Left kidney (tissue), 2 donors: ENCODE measurements around the gene C1R. TPM values are rescaled to one million over a fixed set of nuclear protein-coding genes. Genes with fewer than 3 reads are reported as not detected.
"Not testable (repeated sequence)": the region's sequence is repeated elsewhere in the genome, so short reads cannot be mapped to it uniquely, and the experiment has no call there.

Source experiments
- DNase-seq: peaks from one replicate; pipeline ENCODE4 v3.0.0-alpha.2; 2013
- polyA plus RNA-seq: library from polyadenylated mRNA; unstranded; fragments of 120-200 nt; gene quantifications from one replicate; pipeline ENCODE4 v1.2.1, GENCODE V29; 2013; ENCODE audit not compliant: insufficient read length

C1R gene
- polyA plus RNA-seq, 1 donor = 40.5 TPM

GRCh38 chr12:7072035-7072434 lies 20.2 kb downstream of the C1R start:
- no peak for DNase-seq

GRCh38 chr12:7069386-7069785 lies 22.9 kb downstream of the C1R start:
- DNase-seq = no peak

DNA sequence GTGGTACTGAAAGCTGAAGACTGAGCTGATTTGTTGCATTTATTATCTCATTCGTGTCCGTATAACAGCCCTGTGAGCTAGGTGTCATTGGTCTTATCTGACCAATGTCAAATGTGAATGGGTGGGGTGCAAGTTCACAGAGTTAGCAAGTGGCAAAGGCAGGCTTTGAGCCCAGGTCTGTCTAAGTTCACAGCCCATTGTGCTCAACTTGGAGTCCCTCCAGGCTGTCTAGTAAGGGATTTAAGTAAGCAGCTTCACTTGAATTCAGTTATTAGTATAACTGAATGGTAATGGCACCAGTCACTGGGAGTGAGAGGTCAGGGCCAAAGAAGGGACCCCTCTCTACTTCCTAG lies 23.3 kb downstream of the C1R start:
- DNase-seq = no peak

- no peak for DNase-seq
Observed at GRCh38 chr12:7068240-7068993, 23.8 kb downstream of the C1R start.

GRCh38 chr12:7067096-7067495 lies 25.1 kb downstream of the C1R start:
- no peak for DNase-seq

GRCh38 chr12:7066596-7066995 lies 25.6 kb downstream of the C1R start:
- no peak for DNase-seq

GRCh38 chr12:7065073-7065623 lies 27.1 kb downstream of the C1R start:
- no peak for DNase-seq

DNA sequence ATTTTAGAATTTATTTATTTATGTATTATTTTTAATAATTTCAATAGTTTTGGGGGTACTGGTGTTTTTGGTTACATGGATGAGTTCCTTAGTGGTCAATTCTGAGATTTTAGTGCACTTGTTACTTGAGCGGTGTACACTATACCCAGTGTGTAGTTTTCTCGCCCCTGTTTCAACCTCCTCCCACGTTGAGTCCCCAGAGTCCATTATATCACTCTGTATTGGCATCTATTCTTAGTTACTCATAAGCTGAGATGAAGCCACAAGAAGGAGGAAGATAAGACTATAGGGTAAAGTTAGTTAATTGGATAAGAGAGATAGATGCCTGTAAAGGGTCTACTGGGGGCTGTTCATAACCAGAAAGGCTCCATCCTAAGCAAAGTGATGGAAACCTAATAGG lies 27.7 kb downstream of the C1R start:
- DNase-seq = no peak

DNA sequence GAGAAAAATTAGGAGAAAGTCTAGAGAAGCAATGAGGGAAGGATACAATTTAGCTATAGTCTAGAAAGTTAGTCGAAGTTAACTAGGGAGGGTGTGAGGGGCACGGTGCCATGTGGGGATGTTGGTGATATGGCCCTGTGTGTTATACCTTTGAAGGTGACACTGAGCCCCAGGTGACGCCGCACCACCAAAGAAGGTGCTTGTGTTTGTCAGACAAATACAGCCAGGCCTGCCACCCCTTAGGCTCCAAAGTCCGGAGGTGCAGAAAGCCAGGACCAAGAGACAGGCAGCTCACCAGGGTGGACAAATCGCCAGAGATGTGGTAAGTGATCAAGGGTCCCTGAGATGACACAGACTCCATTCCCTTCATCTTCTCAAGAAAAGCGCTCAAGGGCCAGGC lies 30.6 kb downstream of the C1R start:
- DNase-seq = no peak

- DNase-seq = no peak
Observed at GRCh38 chr12:7061138-7061537, 31.1 kb downstream of the C1R start.

DNA sequence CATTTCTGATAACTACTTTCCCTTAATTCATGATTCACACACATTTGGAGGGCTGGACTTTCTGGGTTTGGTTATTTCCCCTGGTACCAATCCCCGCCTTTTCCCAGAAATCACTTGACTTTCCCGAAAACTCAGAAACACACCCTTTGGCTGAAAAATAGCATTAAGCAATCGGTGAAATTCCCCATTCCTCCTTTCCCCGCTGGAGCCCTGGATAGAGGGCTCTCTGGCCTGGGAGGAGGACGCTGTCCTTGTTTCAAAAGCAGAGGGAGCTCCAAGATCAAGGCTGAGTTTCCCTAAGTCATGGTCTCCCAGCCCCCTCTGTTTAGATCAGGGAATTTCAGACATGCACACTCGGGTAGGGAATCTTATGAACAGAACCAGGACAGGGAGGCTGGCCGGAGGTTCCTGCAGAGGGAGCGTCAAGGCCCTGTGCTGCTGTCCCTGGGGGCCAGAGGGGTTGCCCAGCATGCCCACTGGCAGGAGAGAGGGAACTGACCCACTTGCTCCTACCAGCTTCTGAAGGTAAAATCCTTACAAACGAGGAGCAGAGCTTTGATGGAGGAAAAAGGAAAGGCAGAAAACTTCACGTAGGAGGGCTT lies 31.8 kb downstream of the C1R start, which contains the start of gene C1S:
Gene C1S, plus strand, starts transcription at position 366 of the 602 bp plus-strand sequence. CDS start 1,195 bp downstream, outside the sequence.
- DNase-seq = peak; percentile 83

GRCh38 chr12:7059780-7060179 lies 32.5 kb downstream of the C1R start:
- no peak for DNase-seq

DNA sequence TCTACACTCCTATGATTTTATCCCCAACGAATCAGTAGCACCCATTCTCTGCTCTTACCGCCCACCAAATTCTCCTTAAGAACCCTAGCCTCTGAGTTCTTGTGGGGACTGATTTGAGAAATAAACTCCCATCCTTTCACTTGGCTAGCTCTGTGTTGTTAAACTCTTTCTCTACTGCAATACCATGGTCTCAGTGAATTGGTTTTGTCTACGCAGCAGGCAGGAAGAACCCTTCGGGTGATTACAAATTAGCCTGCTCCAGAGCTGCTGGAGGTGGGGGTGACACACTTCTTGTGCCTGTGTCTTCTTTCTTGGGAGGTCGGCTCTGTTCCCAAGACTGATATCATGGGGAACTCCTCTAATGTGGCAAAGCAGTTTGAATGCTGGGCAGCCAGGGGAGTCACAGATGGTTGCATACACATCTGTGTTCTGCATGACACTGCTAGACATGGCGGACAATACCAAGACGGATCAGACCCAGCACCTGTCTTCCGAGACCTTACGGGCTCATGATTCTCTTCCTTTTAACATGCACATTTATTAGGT lies 33.3 kb downstream of the C1R start:
- no peak for DNase-seq

DNA sequence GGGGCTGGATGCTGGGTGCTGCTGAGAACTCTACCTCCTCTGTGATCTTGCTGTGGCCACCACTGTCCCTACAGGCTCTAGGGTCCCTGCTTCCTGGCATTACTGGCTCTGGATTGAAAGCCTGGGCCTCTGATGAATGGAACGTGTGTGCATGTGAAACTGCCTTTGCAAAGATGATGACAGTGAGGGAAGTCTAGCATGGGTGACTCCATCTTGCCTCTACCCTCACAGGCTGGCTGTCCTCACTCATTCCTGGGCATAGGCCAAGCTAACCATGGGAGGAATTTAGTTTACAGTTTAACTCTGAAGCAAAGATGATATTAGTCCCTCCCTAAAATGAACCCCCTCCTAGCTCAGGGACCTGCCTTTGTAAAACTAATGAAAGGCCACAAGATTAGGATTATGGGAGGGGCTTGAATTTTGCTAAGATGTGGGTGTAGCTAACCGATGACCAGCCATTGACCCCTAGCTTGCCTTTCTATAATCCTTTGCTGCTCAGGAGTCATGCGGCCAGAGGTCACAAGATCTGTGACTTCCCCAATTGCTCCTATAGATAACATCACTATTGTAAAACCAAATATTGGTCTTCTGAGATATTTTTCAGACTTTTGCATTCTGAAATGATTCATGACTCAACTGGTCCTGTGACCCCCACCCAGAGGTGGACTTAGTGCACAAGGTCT lies 33.9 kb downstream of the C1R start:
- DNase-seq = no peak

DNA sequence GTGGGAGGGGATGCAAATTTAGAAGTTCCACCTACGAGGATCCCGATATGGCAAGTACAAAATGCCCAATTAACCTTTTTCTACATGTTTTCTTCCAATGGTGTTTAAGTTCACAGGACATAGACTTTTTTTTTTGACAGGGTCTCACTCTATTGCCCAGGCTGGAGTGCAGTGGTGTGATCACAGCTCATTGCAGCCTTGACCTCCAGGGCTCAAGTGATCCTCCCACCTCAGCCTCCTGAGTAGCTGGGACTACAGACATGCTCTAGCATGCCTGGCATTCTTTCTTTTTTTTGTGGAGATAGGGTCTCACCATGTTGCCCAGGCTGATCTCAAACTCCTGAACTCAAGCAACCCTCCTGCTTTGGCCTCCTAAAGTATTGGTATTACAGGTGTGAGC lies 36.5 kb downstream of the C1R start:
- DNase-seq = not testable (repeated sequence)

DNA sequence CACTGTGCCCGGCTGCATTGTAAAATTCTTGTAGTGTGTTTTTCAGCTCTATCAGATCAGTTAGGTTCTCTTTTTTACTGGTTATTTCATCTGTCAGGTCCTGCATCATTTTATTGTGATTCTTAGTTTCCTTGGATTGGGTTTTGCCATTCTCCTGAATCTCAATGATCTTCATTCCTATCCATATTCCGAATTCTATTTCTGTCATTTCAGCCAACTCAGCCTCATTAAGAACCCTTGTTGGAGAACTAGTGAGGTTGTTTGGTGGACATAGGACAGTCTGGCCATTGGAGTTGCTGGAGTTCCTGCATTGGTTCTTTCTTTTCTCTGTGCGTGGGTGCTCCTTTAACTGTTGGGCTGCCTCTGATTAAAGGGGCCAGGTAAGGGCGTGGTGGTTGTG lies 37.3 kb downstream of the C1R start:
- no peak for DNase-seq

GRCh38 chr12:7049973-7050372 lies 42.3 kb downstream of the C1R start:
- DNase-seq = not testable (repeated sequence)

DNA sequence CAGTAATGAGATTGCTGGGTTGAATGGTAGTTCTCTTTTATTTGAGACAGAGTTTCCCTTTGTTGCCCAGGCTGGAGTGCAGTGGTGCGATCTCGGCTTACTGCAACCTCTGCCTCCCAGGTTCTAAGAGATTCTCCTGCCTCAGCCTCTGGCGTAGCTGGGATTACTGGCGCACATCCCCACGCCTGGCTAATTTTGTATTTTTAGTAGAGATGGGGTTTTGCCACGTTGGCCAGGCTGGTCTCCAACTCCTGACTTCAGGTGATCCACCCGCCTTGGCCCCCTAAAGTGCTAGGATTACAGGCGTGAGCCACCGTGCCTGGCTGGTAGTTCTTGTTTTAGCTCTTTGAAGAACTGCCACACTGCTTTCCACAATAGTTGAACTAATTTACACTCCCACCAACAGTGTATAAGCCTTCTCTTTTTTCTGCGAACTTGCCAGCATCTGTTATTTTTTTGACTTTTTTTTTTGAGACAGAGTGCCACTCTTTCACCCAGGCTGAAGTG lies 42.7 kb downstream of the C1R start:
- DNase-seq = not testable (repeated sequence)

DNA sequence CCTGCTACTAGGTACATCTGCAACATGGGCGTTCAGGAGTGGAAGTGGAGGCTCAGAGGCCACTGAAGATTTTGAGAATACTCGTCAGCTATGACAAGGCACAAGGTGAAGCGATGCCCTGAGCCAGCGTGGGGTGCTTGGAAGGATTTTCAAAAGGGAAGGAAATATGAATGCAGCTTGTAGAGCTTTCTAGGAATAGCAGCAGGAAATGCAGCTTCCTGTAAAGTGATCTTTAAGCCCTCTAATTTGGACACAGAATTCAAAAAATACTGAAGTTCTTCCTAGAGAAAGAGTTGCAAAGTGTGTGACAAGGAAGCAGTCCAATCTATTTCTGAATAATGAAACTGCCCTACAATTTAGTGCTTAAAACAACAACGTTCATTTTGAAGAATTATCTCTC lies 44.9 kb downstream of the C1R start:
- DNase-seq = no peak

DNA sequence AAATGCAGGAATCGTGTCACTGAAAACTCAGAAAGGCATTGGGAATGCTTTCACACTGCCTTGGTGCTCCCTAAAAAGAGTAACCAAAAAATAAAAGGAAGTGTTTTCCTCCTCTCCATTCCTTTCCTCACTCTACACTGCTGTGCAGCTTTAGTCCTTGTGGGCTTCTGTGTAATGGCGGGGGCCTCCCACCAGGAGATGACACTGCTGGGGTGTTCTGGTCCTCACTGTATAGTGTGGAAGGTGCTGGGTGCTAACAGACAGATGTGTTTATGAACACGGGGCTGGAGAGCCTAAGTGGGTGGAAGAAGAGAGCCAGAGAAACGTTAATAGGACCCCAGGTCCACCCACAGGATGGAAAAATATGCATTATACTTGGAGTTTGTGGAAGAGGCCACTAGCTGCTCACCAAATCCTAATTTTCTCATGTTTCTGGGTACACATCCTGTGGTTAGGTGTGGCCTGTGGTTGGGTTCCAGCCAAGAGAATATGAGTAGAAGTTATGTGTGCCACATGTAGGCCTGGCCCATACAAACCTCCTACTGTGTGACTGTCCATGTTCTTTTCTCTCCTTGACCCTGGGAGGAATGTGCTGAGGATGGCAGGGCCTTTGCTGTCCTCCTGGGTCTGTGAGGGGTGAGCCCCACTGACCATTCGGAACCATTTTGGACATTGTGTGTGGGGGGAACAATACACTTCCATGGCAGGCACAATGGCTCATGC lies 45.7 kb downstream of the C1R start:
- no peak for DNase-seq

GRCh38 chr12:7045913-7046312 lies 46.3 kb downstream of the C1R start:
- no peak for DNase-seq

- no peak for DNase-seq
Observed at GRCh38 chr12:7042842-7043241, 49.4 kb downstream of the C1R start.
